PFSK-1 (cell line): Measurements from ENCODE around the gene ERGIC1.

Experiments used
- FOXP2 ChIP-seq: optimal IDR thresholded peaks from 2 replicates; pipeline ENCODE3; 2011; ENCODE audit warnings: borderline replicate concordance, control low read depth, inconsistent platforms; ENCODE audit not compliant: insufficient read depth; ENCODE audit errors: extremely low read length, extremely low read depth
- POLR2AphosphoS5 ChIP-seq: IDR thresholded peaks from 2 replicates; pipeline ENCODE4 v1.6.1; 2012; ENCODE audit warnings: low read depth, mild to moderate bottlenecking, control low read depth, low read length, moderate library complexity
- REST ChIP-seq, 2 experiments: IDR thresholded peaks; 2 replicates each; pipeline versions ENCODE4 v1.6.1 to v1.8.0; 2011 to 2012; ENCODE audit warnings: low read depth in 2 of 2, low read length in 2 of 2, control low read depth in 1 of 2, inconsistent platforms in 1 of 2, mild to moderate bottlenecking in 1 of 2, moderate library complexity in 1 of 2; ENCODE audit not compliant: insufficient read depth in 1 of 2
- SIN3A ChIP-seq: IDR thresholded peaks from 2 replicates; pipeline ENCODE4 v1.6.1; 2012; ENCODE audit warnings: mild to moderate bottlenecking, low read length, moderate library complexity, borderline replicate concordance; ENCODE audit not compliant: insufficient read depth
- TAF1 ChIP-seq: IDR thresholded peaks from 2 replicates; pipeline ENCODE4 v1.6.1; 2012; ENCODE audit warnings: low read length, control low read depth, borderline replicate concordance; ENCODE audit not compliant: insufficient read depth

Gene ERGIC1

DNA sequence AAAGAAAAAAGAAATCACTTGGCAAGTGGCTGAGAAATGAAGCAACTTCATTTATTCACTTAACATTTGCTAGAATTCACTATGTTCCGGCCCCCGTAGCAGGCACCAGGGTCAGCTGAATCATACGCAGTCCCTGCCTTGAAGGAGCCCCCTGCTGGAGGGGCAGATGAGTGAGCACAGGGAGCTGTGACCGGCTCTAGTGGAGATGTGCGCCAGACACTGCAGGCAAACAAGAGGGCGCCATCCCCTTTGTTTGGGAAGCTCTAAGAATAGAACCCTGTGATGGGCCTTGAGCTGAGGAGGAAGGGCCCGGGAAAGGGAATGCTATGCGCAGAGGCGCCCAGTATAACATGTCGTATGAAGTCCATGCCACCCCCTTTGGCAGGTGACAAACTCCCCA is 105.0 kb downstream of the ERGIC1 start:
- no peak for TF ChIP-seq SIN3A
- no peak for TF ChIP-seq TAF1
- TF ChIP-seq REST (IDR thresholded peaks at IDR 0.05; ENCODE audit: insufficient read depth in 1 of 2, low read depth in 2 of 2, low read length in 2 of 2) = no peak
- TF ChIP-seq FOXP2 = no peak
- TF ChIP-seq POLR2AphosphoS5 = no peak

- TF ChIP-seq SIN3A (no peak), POLR2AphosphoS5 (no peak), FOXP2 (no peak), TAF1 (no peak), REST (IDR thresholded peaks at IDR 0.05; ENCODE audit: insufficient read depth in 1 of 2, low read depth in 2 of 2, low read length in 2 of 2) (no peak)
Measured at GRCh38 chr5:172939611-172940267, 105.7 kb downstream of the ERGIC1 start.

DNA sequence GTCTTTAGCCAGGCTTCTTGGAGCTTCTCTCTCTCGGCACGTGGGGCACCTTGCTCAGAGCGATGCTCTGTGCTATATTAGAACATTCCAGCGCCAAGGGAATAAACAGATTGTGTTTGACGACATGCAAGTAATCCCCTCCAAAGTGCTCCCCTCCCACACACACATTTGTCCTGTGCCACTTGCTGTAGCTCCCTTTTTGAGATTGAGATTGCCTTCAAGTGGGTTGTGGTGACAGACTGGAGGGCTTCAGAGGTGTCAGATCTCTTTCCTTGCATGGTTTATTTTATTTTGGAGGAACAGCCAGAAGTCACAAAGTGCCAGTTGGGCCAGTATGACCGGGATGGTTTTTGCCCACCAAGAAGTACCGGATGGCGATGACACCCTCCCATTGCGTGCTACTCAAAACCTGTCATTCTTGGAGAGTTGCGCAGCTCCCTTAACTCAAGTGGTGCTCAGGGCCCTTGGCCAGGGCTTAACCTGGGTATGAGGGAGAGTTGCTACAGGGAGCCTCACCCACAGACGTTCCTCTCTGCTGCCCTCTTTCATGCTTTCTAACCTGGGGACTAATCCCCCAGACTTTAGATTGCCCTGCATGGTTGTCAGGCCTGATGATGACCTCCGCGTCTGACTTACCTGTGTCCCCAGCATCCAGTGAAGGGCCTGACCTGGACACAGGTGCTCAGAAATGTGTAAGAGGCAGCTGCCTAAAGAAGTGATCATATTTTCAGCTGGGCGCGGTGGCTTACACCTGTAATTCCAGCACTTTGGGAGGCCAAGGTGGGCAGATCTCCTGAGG is 106.4 kb downstream of the ERGIC1 start:
- TF ChIP-seq FOXP2 = no peak
- no peak for TF ChIP-seq POLR2AphosphoS5
- TF ChIP-seq TAF1 = no peak
- TF ChIP-seq REST (IDR thresholded peaks at IDR 0.05; ENCODE audit: insufficient read depth in 1 of 2, low read depth in 2 of 2, low read length in 2 of 2) = no peak

DNA sequence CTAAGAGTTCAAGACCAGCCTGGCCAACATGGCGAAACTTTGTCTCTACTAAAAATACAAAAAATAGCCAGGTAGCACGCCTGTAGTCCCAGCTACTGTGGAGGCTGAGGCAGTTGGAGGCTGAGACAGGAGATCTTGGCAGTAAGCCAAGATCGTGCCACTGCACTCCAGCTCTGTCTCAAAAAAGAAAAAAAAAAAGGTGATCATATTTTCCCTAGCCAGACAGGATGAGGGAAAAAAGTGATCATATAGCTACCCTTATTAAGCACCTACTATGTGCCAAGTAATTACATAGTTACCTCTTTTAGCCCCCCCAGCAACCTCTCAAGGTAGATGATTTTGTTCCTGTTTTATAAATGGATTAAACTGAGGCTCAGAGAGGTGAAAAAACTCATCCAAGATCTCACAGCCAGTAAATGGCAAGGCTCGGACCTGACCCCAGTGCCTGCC is 107.0 kb downstream of the ERGIC1 start:
- TF ChIP-seq POLR2AphosphoS5 (no peak), TAF1 (no peak)

DNA sequence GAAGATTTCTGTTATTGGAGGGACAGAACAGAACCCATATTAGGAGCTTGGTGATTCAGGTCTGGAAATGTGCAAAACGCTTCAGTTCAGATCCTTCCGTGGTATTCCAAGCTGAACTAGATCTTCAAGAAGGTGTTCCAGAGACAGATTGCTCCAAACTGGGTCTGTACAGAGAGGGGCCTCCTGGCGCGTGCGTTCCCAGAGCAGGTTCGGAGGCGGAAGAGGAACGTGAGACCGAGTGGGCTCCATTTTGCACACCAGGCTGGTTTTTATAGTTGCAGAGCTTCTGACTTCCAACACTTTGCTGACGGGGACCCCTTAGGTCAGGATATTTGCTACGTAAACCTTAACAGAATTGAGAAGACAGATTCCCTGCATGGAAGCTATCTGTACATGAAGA is 108.5 kb downstream of the ERGIC1 start:
- TF ChIP-seq REST (IDR thresholded peaks at IDR 0.05; ENCODE audit: insufficient read depth in 1 of 2, low read depth in 2 of 2, low read length in 2 of 2) (no peak), TAF1 (no peak), FOXP2 (no peak), SIN3A (no peak), POLR2AphosphoS5 (no peak)
